ENCODE data around the gene MAN1A2.
"Not testable (repeated sequence)": the region's sequence is repeated elsewhere in the genome, so short reads cannot be mapped to it uniquely, and the experiment has no call there.

MAN1A2 gene

DNA sequence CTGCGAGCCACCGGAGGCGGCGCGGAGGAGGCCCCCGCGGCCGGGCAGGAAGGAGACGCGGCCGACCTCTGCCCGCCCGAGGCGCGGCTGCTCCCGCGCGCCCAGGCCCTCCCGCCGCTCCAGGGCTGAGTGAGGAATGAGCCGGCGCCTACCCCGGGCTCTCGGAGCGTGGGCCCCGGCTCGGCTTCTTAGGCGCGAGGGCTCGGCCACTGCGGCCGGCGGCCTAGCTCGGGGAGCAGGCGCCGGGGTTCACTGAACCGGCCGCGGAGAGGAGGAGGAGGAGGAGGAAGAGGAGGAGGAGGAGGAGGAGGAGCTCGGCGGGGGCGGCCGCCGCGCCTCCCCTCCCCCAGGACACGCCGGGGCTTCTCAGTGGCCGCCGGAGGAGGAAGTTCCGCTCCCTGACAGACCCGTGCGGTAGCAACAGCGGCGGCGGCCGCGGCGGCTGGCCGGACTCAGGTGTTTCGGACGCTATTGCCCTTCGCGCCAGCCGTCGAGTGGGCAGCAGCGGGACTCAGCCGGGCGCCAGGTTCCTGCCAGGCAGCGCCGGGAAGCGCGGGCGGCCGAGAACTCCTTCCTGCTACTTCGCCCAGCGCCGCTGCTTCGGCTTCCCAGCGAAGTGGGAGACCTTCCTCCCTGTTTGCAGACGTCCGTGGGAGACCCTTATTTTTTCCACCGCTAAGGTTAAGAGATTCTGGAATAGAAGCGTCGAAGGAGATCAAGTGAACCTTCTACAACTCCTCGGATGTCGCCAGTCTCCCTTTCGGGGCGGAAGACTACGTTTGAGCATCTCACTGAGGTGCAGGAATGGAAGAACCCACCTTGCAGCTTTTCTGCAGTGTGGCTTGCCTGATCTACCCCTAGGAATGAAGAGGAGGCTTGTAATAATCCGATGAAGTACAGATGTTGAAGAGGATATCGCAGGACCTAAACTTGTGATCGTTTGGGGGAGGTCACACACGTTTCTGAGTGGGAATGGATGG, at the start of gene MAN1A2:
Gene MAN1A2 (plus strand): TSS at position 404 of the 980 bp plus-strand sequence. CDS start 735 bp downstream, outside the sequence.
- DNase-seq, result peak in 56 of 58 donors; percentile 34 to 91 (median 80)

DNA sequence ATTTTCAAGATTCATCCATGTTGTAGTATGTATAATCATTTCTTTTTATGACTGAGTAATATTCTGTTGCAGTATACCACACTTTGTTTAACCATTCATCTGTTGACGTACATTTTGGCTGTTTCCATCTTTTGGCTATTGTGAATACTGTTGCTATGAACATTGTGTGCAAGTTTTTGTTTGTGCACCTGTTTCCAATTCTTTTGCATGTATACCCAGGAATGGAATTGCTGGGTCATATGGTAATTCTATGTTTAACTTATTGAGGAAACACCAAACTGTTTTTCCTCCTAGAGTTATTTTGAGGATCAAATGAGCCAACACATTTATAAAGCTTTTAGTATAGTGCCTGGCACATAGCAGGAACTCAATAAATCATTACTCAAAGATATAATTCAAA, 49.2 kb upstream of the MAN1A2 start:
- no peak for DNase-seq

DNA sequence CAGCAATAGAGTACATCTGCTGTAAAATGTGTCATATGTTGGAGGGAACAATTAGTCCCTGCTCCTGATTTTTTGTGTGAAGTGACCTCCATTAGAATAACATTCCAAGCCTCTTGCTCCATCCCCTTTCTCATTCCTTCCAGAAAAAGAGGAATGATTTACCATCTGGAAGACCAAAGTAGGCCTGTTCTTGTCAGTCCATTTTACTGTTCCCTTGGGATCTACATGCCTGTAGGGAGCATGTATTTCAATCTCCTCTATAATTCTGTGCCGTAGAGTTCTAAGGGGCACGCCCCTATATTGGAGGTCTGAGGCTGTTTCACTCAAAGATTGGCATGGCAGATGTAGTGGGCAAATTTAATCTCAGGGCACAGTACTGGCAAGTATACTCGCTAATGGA, 48.8 kb upstream of the MAN1A2 start:
- no peak for DNase-seq

DNA sequence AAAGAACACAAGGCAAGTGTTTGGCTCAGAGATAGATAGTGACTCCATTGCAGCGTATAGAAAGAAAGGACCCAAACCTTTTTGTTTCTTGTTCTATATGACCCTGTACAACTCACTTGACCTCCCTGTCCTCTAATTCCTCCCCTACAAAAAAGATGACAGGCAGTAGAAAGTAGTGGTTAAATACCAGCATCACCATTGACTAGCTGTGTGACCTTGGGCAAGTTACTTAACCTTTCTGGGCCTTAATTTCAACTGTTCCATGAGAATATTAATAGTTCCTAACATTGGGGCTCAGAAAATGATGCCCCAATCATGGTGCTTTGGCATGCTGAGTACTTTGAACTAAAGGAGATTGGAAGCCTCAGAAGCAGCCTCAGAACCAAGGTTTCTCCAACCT, 46.7 kb upstream of the MAN1A2 start:
- no peak for DNase-seq

DNA sequence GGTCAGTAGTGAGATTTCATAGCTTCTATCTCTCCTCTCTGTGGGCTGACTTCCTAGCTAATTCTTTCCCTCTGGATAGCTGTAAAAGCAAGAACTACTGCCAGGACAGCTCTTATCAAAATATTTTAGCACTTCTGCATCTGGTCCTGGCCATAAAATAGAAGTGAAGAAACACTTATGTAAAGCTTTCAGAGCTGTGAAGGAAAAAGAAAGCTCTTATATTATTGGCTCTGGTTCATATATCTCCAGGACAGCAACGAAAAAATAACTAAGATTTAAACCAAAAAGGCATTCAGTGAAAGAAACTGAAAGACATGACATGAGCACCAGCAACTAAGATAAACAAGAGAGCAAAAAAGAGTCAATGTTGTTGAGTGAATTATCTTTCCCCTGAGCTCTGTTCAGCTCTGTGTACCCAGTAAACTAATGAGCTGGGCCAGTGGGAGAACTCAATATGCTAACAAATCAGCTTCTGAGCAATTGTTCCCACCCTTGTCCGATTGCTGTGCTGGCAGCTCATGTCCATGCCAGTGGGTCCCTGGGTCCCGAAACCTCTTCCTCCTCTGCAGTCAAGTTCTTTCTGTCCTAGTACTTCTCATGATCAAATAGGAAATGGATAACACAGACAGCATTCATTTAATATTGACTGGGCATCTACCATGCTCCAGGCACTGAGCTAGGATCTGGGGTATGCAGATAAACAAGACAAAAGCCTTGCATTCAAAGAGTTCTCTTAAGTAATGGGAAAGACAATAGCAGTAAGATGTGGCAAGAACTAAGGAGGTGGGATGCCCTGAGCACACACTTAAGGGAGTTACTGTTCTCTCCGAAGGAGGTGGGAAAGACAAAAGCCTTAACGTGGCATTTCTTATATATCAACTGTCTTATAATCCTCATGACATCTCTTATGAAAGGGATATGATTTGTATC, 45.3 kb upstream of the MAN1A2 start:
- peak in 1 of 58 donors; percentile 22 for DNase-seq

DNA sequence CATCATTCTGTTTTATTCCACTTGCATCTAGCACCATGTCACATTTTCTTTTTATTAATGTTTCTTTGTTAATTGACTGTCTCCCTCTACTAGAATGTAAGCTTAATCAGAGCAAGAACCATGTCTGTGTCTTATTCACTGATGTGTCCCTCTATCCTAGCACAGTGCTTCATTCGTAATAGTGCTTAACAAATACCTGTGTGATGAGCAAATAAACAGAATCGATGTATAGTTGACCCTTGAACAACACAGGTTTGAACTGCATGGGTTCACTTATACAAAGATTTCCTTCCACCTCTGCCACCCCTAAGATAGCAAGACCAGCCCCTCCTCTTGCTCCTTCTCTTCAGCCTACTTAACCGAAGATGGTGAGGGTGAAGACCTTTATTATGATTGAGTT, 42.9 kb upstream of the MAN1A2 start:
- DNase-seq, result no peak

DNA sequence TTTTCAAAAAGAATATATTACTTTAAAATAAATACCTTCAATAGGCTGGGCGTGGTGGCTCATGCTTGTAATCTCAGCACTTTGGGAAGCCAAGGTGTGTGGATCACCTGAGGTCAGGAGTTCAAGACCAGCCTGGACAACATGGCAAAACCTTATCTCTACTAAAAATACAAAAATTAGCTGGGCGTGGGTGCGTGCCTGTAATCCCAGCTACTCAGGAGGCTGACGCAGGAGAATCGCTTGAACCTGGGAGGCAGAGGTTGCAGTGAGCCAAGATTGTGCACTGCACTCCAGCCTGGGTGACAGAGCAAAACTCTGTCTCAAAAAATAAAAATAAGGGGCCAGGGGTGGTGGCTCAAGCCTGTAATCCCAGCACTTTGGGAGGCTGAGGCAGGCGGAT, 41.2 kb upstream of the MAN1A2 start:
- DNase-seq, result not testable (repeated sequence)

DNA sequence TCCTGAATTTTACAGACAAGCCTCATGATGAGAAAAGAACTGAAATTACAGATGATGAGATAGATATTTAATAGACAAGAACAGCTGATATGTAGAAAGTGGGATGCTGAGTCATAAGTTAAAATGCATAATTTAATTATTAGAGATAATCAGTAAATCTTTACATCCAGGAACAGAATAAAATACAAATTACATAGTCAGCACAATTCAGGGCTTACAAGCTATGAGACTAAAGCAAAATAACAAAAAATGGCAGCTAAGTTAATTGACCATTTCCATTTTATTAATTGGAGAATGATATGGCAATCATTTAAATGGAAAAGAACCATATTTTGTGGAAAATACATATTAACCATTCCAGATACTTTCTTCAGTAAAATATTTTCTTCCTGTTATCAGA, 40.2 kb upstream of the MAN1A2 start:
- no peak for DNase-seq

DNA sequence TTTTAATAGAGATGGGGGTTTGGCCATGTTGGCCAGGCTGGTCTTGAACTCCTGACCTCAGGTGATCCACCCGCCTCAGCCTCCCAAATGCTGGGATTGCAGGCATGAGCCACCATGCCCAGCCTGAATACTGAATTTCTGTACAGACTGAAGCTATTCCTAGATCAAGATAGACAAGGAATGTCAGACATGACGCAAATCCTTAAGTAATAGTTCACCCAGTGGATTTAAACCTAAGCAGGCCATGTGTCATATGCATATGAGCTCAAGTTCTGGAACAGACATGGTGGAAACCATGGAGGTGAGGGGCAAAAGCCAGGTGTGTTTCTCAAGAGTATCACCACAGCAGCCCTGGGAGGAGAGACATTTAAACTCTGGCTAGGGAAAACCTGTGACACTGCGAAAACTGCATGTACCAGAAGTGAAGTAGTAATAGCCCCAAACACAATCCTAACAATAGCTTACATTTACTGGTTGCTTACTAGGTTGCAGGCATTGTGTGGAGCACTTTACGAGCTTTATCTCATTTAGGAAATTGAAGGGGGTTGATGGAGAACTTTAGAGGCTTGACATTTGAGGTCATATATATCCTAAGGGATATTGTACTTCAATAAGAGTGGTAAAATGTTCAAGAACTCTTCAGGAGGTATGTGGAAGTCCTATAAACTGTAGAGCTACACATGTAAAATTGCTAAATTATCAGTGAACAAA, 31.7 kb upstream of the MAN1A2 start:
- DNase-seq, result no peak

DNA sequence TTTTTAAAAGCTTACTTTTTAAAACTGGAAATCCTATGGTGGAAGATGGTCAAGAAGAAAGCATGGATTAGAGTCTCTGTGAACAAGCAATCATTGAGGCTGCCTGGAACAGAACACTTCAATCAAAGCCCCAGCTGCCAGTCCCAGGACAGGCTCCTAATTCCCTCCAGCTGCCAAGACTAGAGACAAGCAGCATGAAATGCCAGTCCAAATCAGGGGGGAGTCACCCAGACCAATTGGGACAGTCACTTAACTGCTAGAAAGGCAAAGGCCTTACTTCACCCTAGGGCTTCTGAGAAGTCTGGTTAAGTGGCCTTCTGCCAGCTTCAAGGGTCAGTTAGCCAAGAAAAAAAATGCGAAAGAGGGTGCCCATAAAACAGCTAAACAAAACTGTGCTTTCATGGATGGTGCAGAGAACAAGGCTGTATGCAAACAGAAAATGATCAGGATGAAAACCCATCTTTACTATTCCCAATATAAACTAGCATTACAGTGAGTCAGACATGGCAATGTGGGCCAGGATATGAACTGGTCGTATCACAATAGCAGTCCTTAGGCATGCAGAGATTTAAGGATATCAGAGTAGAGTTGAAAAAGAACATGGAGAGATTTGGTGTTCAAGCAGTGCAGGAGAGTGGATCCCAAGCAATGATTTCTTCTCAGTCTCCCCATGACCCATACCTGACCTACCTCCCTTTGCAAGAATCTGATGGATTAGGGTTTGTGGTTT, 31.0 kb upstream of the MAN1A2 start:
- peak in 24 of 58 donors; percentile 4 to 61 (median 18) for DNase-seq

DNA sequence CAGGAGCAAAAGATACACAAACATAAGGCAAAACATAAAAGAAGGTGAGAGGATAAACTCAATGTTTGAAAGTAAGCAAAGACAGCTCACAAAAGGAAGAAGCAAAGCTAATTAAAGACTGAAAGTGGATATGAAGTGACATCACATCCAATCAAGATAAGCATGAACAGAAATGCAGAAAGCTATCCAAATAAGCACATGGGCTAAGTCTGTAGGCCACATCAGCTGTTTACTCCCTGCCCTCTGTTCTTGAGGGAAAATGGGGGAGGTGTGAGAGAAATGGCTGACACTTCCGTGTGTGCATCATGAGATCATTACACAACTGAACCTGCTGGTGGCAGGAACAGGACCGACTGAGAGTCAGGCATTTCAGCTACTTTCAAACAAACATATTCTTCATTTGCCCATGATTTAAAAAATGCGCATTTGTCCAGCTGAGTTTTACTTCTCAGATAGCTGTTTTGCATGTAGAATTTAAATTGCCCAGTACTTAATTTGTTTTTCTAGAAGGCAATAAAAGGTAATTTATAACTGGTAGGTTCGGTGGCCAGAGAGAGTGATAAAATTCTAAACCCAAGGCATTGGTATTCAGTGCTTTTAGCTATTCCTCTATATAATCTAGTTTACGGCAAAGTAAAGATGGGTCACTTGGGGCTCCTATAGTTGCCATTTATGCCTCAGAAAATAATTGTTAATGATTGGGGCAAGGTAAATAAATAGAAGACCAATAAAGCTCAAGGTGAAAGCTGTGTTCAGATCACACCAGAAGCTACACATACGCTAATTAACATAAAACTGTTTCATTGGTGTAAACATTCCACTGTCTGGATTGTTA, 27.2 kb upstream of the MAN1A2 start:
- peak in 7 of 58 donors; percentile 2 to 52 (median 14) for DNase-seq

DNA sequence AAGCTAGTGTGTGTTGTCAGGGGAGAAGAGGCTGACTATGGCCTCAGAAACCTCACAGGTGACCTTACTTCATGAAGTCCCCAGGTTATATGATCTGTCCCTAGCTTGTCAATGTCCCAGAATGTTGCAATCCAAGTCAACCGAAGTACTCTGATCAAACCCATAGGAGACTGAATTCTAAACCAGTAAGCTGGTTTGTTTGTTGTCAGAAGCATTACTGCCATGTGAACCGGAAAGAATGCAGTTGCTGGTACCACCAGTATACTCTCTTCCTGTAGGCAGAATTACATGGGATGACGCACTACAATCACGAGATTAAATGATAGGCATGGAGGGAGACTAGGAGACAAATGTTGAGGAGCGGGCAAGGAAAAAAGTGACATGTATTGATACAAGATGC, 26.1 kb upstream of the MAN1A2 start:
- no peak for DNase-seq

DNA sequence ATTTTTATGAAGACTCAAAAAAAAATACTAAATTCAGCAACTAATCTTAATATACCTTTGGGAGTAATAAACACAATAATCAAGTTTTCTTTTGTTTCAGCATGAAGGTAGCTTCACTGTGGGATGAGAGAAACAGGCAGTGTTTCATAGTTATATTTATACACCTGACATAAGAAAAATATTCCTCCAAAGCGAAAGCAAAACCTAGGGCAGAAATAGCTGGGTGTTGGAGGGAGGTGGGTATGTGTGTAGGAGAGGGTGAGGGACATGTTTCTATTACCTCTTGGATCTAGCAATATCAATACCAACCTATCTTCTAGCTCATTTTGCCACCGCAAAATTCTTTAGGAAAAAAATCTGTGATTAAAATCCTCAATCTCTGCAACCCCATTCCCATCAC, 24.9 kb upstream of the MAN1A2 start:
- DNase-seq, result no peak

DNA sequence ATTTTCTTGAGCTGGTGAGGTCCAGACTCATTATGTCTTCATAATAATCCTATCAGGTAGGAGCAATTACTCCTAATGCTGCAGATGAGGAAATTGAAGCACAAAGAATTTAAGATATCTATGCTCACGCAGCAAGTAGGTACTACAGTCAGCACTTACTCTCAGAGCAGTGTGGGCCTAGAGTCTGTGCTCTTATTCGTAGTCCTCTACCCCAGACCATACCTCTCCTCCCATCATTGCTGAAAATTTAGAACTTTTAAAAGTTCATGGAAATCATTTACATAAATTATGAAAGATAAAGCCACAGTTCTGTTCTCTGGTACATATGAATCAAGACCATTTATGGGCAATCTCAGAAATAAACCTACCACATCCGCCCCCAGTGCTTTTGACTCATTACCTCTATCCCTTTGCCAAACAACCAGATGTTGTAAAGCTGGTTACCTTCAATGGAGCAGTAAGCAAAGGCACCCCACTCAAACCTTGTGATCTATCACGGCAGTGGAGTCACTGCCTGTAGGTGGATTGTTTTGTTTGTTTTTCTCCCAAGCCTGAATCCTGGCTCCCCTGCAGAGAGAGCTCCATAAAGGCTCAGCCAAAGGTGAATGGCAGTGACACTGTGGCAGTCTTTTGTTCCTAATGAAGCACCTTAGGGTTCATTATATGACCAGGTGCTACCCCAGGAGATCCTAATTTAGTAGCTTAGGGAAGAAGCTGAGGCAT, 20.9 kb upstream of the MAN1A2 start:
- DNase-seq, result no peak

DNA sequence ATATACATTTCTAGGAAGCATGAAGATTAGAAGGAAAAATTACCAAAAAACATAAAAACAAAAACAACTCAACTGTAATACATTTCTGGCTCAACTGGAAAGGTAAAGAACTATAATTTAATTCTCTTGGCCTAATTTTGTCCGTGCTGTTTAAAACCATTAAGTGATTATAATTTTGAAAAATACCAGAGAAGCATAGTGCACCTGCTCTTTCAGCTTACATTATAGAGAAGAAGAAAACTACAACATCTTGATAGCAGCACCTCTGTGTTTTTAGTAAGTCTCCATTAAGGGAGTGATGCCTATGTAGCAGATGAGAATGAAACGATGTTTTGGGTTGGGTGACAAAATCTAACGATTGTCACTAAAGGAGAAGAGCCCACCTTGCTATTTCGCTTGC, 19.3 kb upstream of the MAN1A2 start:
- no peak for DNase-seq

DNA sequence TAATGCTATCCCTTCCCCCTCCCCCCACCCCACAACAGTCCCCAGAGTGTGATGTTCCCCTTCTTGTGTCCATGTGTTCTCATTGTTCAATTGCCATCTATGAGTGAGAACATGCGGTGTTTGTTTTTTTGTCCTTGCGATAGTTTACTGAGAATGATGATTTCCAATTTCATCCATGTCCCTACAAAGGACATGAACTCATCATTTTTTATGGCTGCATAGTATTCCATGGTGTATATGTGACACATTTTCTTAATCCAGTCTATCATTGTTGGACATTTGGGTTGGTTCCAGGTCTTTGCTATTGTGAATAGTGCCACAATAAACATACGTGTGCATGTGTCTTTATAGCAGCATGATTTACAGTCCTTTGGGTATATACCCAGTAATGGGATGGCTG, 14.6 kb upstream of the MAN1A2 start:
- DNase-seq, result not testable (repeated sequence)

DNA sequence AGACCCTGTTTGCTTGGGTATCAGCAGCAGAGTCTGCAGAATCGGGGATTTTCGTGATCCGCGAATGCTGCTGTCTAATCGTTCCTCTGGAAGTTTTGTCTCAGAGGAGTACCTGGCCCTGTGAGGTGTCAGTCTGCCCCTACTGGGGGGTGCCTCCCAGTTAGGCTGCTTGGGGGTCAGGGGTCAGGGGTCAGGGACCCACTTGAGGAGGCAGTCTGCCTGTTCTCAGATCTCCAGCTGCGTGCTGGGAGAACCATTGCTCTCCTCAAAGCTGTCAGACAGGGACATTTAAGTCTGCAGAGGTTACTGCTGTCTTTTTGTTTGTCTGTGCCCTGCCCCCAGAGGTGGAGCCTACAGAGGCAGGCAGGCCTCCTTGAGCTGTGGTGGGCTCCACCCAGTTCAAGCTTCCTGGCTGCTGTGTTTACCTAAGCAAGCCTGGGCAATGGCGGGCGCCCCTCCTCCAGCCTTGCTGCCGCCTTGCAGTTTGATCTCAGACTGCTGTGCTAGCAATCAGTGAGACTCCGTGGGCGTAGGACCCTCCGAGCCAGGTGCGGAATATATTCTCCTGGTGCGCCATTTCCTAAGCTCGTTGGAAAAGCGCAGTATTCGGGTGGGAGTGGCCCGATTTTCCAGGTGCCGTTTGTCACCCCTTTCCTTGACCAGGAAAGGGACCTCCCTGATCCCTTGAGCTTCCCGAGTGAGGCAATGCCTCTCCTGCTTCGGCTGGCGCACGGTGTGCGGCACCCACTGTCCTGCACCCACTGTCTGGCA, 9.2 kb upstream of the MAN1A2 start:
- not testable (repeated sequence) for DNase-seq

DNA sequence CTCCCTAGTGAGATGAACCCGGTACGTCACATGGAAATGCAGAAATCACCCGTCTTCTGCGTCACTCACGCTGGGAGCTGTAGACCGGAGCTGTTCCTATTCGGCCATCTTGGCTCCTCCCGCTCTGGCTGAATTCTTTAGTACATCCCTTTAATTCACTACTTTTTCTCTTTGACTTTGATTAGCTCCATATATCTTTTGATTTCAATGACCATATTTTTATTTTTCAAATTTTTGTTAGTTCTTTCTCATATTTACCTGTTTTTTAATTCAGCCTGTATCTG, 8.7 kb upstream of the MAN1A2 start:
- not testable (repeated sequence) for DNase-seq
